A549 (cell line): ENCODE data around the gene MPPED1. TPM values are rescaled to one million over a fixed set of nuclear protein-coding genes. Genes with fewer than 3 reads are reported as not detected.

Source experiments
- ATAC-seq, 2 experiments: fragments of 200-7000 bp in 1 of 2; fragments of >200 bp in 1 of 2; cut with Nextera tagmentation in 1 of 2; cut with Tn5 transposase in 1 of 2; 3 replicates each; pipeline versions ENCODE4 v1.8.0 to v1.9.1; 2018 to 2020; ENCODE audit warnings: mild to moderate bottlenecking in 1 of 2, moderate library complexity in 1 of 2
- CTCF ChIA-PET: fragments of 300-600 bp; sonication (Branson Sonifier 250); formaldehyde crosslinking; extraction: SDS; loops from one replicate; lab custom pipeline; 2021; ENCODE audit warnings: antibody characterized with exemption, inconsistent platforms; lab: Yijun Ruan, JAX
- POLR2A ChIA-PET: fragments of 350-600 bp; formaldehyde crosslinking; extraction: SDS; loops from one replicate; lab custom pipeline; 2021; ENCODE audit warnings: antibody characterized with exemption, inconsistent platforms; lab: Yijun Ruan, JAX
- DNase-seq, 2 experiments: peaks; one replicate each; pipeline versions ENCODE4 v3.0.0 to v3.0.0-alpha.2; 2011 to 2016; ENCODE audit warnings: low read depth in 1 of 2, low spot score in 1 of 2
- FAIRE-seq: peaks from 2 replicates; lab custom pipeline; 2011; peaks lifted over from hg19 to GRCh38; lab: Jason Lieb, UNC
- H3K27ac ChIP-seq, 2 experiments: fragments of >200 bp; sonication (Bioruptor Twin); formaldehyde crosslinking; 3 replicates each; pipeline ENCODE4 v1.5.1; 2016 to 2017
- H3K4me1 ChIP-seq: fragments of >200 bp; sonication (Bioruptor Twin); formaldehyde crosslinking; 3 replicates; pipeline ENCODE4 v1.6.1; 2016
- H3K4me2 ChIP-seq: fragments of >200 bp; sonication (Bioruptor Twin); formaldehyde crosslinking; 3 replicates; pipeline ENCODE4 v1.6.1; 2016
- H3K4me3 ChIP-seq: fragments of >200 bp; sonication (Bioruptor Twin); formaldehyde crosslinking; 3 replicates; pipeline ENCODE4 v1.5.1; 2016
- H3K9me3 ChIP-seq: fragments of >200 bp; sonication (Bioruptor Twin); formaldehyde crosslinking; 3 replicates; pipeline ENCODE4 v1.6.1; 2016
- BHLHE40 ChIP-seq: IDR thresholded peaks from 2 replicates; pipeline ENCODE4 v1.6.1; 2012; ENCODE audit warnings: low read depth, low read length, inconsistent platforms
- CBX2 ChIP-seq: fragments of 200-600 bp; sonication (generic); IDR thresholded peaks from 2 replicates; pipeline ENCODE4 v1.6.1; 2016; ENCODE audit warnings: low read depth, mild to moderate bottlenecking, borderline replicate concordance
- CBX8 ChIP-seq: fragments of 200-600 bp; sonication (generic); IDR thresholded peaks from 2 replicates; pipeline ENCODE4 v1.6.1; 2016
- CEBPB ChIP-seq, 2 experiments: fragments of >200 bp in 1 of 2; sonication (Bioruptor Twin) in 1 of 2; formaldehyde crosslinking in 1 of 2; IDR thresholded peaks; 2 replicates each; pipeline ENCODE4 v1.6.1; 2012 to 2016
- E2F6 ChIP-seq: IDR thresholded peaks from 2 replicates; pipeline ENCODE4 v1.6.1; 2012; ENCODE audit warnings: low read depth, borderline replicate concordance
- EHF ChIP-seq: fragments of 250-450 bp; sonication (Bioruptor Pico); IDR thresholded peaks from 2 replicates; pipeline ENCODE4 v1.5.0; 2020; ENCODE audit warnings: mild to moderate bottlenecking
- EP300 ChIP-seq, 2 experiments: fragments of >200 bp; sonication (Bioruptor Twin); formaldehyde crosslinking; IDR thresholded peaks; 2 replicates in 1 of 2; 3 replicates in 1 of 2; pipeline ENCODE4 v1.6.1; 2016 to 2017
- ESRRA ChIP-seq: fragments of 150-350 bp; IDR thresholded peaks from 2 replicates; pipeline ENCODE4 v1.6.1; 2014; ENCODE audit warnings: mild to moderate bottlenecking, low read length, borderline replicate concordance
- FOSB ChIP-seq: fragments of 250-450 bp; sonication (Bioruptor Pico); IDR thresholded peaks from 2 replicates; pipeline ENCODE4 v1.5.0; 2020; ENCODE audit warnings: mild to moderate bottlenecking, moderate library complexity
- FOXS1 ChIP-seq: fragments of 250-450 bp; sonication (Bioruptor Pico); IDR thresholded peaks from 2 replicates; pipeline ENCODE4 v1.5.0; 2020; ENCODE audit warnings: mild to moderate bottlenecking, moderate library complexity
- GATA3 ChIP-seq: IDR thresholded peaks from 2 replicates; pipeline ENCODE4 v1.6.1; 2012; ENCODE audit warnings: borderline replicate concordance
- HES2 ChIP-seq: fragments of >200 bp; sonication (Bioruptor Twin); formaldehyde crosslinking; IDR thresholded peaks from 2 replicates; pipeline ENCODE4 v1.6.1; 2016
- HEYL ChIP-seq: fragments of 250-450 bp; sonication (Bioruptor Pico); IDR thresholded peaks from 2 replicates; pipeline ENCODE4 v1.8.0; 2021; ENCODE audit warnings: mild to moderate bottlenecking, moderate library complexity
- HOXA7 ChIP-seq: fragments of 250-450 bp; sonication (Bioruptor Pico); IDR thresholded peaks from 2 replicates; pipeline ENCODE4 v1.5.0; 2020; ENCODE audit warnings: mild to moderate bottlenecking, moderate library complexity
- HOXB13 ChIP-seq: fragments of 250-450 bp; sonication (Bioruptor Pico); IDR thresholded peaks from 2 replicates; pipeline ENCODE4 v1.5.0; 2020; ENCODE audit warnings: low read depth, mild to moderate bottlenecking, moderate library complexity
- JUNB ChIP-seq: fragments of >200 bp; sonication (Bioruptor Twin); formaldehyde crosslinking; IDR thresholded peaks from 2 replicates; pipeline ENCODE4 v1.6.1; 2016
- KDM5A ChIP-seq: fragments of 200-600 bp; sonication (generic); IDR thresholded peaks from 2 replicates; pipeline ENCODE4 v1.6.1; 2016; ENCODE audit warnings: antibody characterized with exemption, mild to moderate bottlenecking
- MAFK ChIP-seq: fragments of 450-650 bp; IDR thresholded peaks from 2 replicates; pipeline ENCODE4 v1.6.1; 2014; ENCODE audit not compliant: partially characterized antibody
- MAX ChIP-seq: IDR thresholded peaks from 2 replicates; pipeline ENCODE4 v1.6.1; 2012
- NFE2L2 ChIP-seq: fragments of 150-350 bp; conservative IDR thresholded peaks from 2 replicates; pipeline ENCODE4 v1.6.1; 2014; ENCODE audit warnings: low read length
- NPAS2 ChIP-seq: fragments of 250-450 bp; sonication (Bioruptor Pico); IDR thresholded peaks from 2 replicates; pipeline ENCODE4 v1.8.0; 2022; ENCODE audit warnings: mild to moderate bottlenecking, moderate library complexity, borderline replicate concordance
- NR3C1 ChIP-seq: fragments of >200 bp; sonication (Bioruptor Twin); formaldehyde crosslinking; IDR thresholded peaks from 3 replicates; pipeline ENCODE4 v1.6.1; 2017
- RARB ChIP-seq: fragments of 250-450 bp; sonication (Bioruptor Pico); IDR thresholded peaks from 2 replicates; pipeline ENCODE4 v1.8.0; 2021; ENCODE audit warnings: mild to moderate bottlenecking, moderate library complexity
- RCOR1 ChIP-seq: fragments of 150-350 bp; IDR thresholded peaks from 2 replicates; pipeline ENCODE4 v1.6.1; 2014; ENCODE audit warnings: antibody characterized with exemption, low read length, low read depth
- TP53 ChIP-seq: fragments of 250-450 bp; sonication (Bioruptor Pico); IDR thresholded peaks from 2 replicates; pipeline ENCODE4 v1.5.0; 2021; ENCODE audit warnings: mild to moderate bottlenecking, moderate library complexity
- USF2 ChIP-seq: fragments of 450-650 bp; IDR thresholded peaks from 2 replicates; pipeline ENCODE4 v1.6.1; 2014; ENCODE audit warnings: antibody characterized with exemption
- ZC3H11A ChIP-seq: fragments of 450-650 bp; IDR thresholded peaks from 2 replicates; pipeline ENCODE4 v1.6.1; 2014; ENCODE audit warnings: antibody characterized with exemption, mild to moderate bottlenecking
- ZNF302 ChIP-seq: fragments of 250-450 bp; sonication (Bioruptor Pico); IDR thresholded peaks from 2 replicates; pipeline ENCODE4 v1.9.0; 2021; ENCODE audit warnings: inconsistent platforms, mild to moderate bottlenecking, moderate library complexity
- ZSCAN20 ChIP-seq: fragments of 250-450 bp; sonication (Bioruptor Pico); IDR thresholded peaks from 2 replicates; pipeline ENCODE4 v1.8.0; 2022; ENCODE audit warnings: mild to moderate bottlenecking, moderate library complexity
- WGBS: methylation state at CpG from one replicate; pipeline ENCODE4 v1.1.6; 2017; ENCODE audit errors: missing lambda C conversion rate; 5-methylcytosine and 5-hydroxymethylcytosine counted together
- polyA plus RNA-seq, 4 experiments: library from polyadenylated mRNA; depleted of rRNA in 3 of 4; stranded (reverse); fragments of >200 nt; fragmentation: RNase III in 1 of 4; extraction: RNeasy Plus Mini Kit Qiagen cat#74134 plus additional on column Dnase treatment in 1 of 4; gene quantifications; 2 replicates in 3 of 4; 3 replicates in 1 of 4; pipeline ENCODE4 v1.2.3, GENCODE V29; 2011 to 2017

Gene MPPED1
- polyA plus RNA-seq, 2 of the 4 experiments (the other 2 are of a cell fraction), result not detected

- 15% methylated on average over 4 of the region's 4 CpGs for WGBS
Observed at GRCh38 chr22:43544289-43544673, 132.5 kb downstream of the MPPED1 start.

GRCh38 chr22:43546186-43546585, 134.4 kb downstream of the MPPED1 start:
- ChIA-PET CTCF (no interaction called here), POLR2A (no interaction called here)
- no peak for DNase-seq
- H3K4me1 ChIP-seq, result no peaks in the 10 kb centered on the region
- 68% methylated on average over 5 of the region's 5 CpGs for WGBS
- no peaks in the 10 kb centered on the region for H3K9me3 ChIP-seq
- no peak for TF ChIP-seq CBX8
- no peak for TF ChIP-seq BHLHE40
- TF ChIP-seq MAX, result no peak
- no peak for TF ChIP-seq ZNF302 (CRISPR knock-in tag)
- TF ChIP-seq HOXB13 (CRISPR knock-in tag), result no peak
- no peak for TF ChIP-seq HOXA7 (CRISPR knock-in tag)
- TF ChIP-seq TP53 (CRISPR knock-in tag), result no peak
- no peak for TF ChIP-seq ZSCAN20 (CRISPR knock-in tag)
- no peak for TF ChIP-seq EHF (CRISPR knock-in tag)
- TF ChIP-seq EP300 (IDR thresholded peaks at IDR 0.05), result no peak
- TF ChIP-seq NPAS2 (CRISPR knock-in tag), result no peak
- no peak overlapping the region for H3K4me3 ChIP-seq
- no peak overlapping the region for H3K4me2 ChIP-seq
- H3K27ac ChIP-seq, result no peak overlapping the region
- no peak for FAIRE-seq
- ATAC-seq, result no peak

More at GRCh38 chr22:43544289-43544673, 132.5 kb downstream of the MPPED1 start:
- POLR2A ChIA-PET, result no interaction called here
- Histone ChIP-seq H3K27ac (no peak overlapping the region), H3K4me2 (no peak overlapping the region), H3K9me3 (no peaks in the 10 kb centered on the region), H3K4me1 (no peaks in the 10 kb centered on the region), H3K4me3 (no peak overlapping the region)
- FAIRE-seq (no peak), ATAC-seq (no peak), DNase-seq (no peak)
- CTCF ChIA-PET, result no interaction called here
- TF ChIP-seq CBX2 (no peak), ESRRA (no peak), NFE2L2 (no peak), NR3C1 (no peak), MAX (no peak), JUNB (no peak), ZNF302 (CRISPR knock-in tag) (no peak), FOXS1 (CRISPR knock-in tag) (no peak), RCOR1 (no peak), FOSB (CRISPR knock-in tag) (no peak), USF2 (no peak), GATA3 (no peak), KDM5A (no peak), HES2 (no peak), MAFK (no peak)

GRCh38 chr22:43550024-43550620, 138.3 kb downstream of the MPPED1 start:
- CTCF ChIA-PET, result no interaction called here
- no peak for FAIRE-seq
- no peaks in the 10 kb centered on the region for H3K4me1 ChIP-seq
- no peak overlapping the region for H3K27ac ChIP-seq
- no peak overlapping the region for H3K4me3 ChIP-seq
- no peak for TF ChIP-seq E2F6
- TF ChIP-seq CEBPB (IDR thresholded peaks at IDR 0.05), result no peak
- no peak for TF ChIP-seq RARB (CRISPR knock-in tag)
- TF ChIP-seq HEYL, result no peak
- TF ChIP-seq CBX2, result no peak
- no peak for TF ChIP-seq FOXS1 (CRISPR knock-in tag)
- no peak for TF ChIP-seq ZSCAN20 (CRISPR knock-in tag)
- TF ChIP-seq ZC3H11A, result no peak
- no peak overlapping the region for H3K4me2 ChIP-seq
- 43% methylated on average over 14 of the region's 14 CpGs for WGBS
- DNase-seq, result no peak
- ATAC-seq, result no peak
- POLR2A ChIA-PET, result no interaction called here
- no peaks in the 10 kb centered on the region for H3K9me3 ChIP-seq
